Measurements from ENCODE around the gene MAT2A.

Gene MAT2A

DNA sequence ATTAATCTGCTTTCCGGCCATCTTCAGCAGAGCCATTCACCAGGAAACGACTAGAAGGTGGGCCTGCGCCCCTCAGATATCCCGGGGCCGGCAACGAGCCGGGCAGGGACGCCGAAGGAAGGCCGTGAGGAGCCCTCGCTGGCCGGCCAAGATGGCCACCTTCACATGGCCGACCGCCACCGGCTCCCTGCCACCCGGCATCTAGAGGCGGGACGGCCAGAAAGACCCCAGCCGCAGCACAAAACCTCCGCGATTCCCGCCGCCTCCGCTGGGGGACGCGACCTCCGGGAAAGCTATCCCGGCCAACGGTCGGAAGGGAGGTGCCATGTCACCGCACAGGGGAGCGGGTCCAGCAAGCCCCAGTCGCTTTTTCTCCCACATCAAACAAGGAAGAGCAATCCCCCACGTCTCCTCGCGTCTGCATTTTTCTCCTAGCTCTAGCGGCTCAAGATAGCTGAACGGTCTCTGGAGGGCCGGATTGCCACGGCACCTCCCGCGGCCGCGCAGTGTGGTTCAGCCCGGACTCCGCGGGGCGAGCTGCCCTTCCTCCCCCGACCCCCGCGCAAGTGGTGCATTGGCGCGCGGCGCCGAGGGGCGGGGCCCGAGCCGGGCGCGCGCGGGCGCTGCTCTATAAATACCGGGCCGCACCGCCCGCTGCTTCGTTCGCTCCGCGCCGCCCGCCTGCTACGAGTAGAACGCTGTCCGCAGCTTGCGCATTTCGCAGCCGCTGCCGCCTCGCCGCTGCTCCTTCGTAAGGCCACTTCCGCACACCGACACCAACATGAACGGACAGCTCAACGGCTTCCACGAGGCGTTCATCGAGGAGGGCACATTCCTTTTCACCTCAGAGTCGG lies at the start of gene MAT2A:
Gene MAT2A, plus strand, starts transcription at position 662 of the 854 bp plus-strand sequence. Its CDS starts 120 bp downstream, at position 782.
- peak; percentile 98 for DNase-seq

- DNase-seq, result no peak
These were observed 47.9 kb upstream of the MAT2A start for GRCh38 chr2:85490861-85491755.

DNA sequence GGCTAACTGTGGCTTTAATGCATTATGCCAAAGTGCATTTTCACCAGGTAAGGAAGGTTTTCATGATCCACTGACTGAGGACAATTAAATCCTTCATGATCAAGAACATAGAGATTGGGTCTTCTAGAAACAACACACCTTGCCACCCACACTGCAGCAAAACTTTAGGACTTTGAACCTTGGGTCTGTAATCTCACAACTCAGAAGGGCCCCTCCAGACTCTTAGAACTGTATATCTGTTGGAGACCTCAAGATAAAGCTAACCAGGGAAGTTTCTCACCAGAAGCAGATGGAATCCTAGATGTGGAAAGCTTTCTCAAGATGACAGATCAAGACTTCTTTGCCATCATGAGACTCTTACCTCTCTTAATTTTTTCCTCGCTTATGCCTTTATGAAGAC lies 42.5 kb upstream of the MAT2A start:
- DNase-seq, result no peak

GRCh38 chr2:85497944-85498630 lies 40.9 kb upstream of the MAT2A start:
- DNase-seq, result no peak

DNA sequence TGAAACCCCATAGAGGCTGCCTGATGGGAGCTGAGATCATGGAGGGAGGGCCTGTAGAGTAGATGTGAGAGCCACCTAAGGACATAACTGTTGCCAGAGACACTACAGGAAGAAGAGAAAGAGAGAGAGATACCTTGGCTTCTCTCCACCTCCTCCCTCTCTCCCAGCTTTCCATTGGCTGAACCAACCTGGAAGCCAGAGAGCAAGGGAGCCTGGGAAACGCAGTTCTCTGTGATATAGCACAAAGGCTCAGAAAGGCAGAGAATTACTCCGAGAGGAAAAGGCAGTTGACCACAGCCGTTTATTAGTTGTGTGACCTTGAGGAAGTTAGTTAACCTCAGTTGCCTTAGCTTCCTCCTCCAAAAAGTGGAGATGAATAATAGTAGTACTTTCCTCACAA lies 37.7 kb upstream of the MAT2A start:
- no peak for DNase-seq

GRCh38 chr2:85502720-85503119 lies 36.2 kb upstream of the MAT2A start:
- DNase-seq, result no peak

DNA sequence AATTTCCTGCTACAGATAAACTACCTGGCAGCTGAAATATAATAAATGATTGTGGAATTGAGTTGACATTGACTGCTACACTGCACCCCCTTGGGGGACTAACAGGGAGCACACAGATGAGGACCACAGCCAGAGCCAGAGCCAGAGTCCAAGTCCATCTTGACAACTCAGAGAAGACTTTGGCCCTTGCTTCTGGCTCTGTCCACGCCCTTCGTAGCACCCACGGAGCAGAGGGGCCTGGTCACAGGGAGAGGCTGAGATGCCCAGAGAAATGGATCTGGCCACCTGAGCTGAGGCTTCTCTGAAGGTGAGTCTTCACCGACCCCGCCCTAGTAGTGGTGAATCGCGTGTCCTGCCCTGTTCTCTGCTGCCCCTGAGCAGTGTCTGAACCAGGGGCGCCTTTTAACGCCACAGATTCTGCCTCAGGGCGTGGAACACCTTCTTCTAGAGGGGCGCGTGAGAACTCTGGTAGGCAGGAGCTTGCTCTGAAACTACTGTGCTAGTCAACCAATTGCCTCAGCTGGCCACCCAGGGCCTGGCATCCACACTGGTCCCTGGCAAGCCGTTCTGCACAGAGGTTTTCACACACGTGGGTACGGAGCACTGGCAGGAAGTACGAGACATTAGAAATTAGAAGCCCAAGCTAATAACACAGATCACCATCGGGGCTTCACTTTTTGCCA lies 35.7 kb upstream of the MAT2A start:
- no peak for DNase-seq

- no peak for DNase-seq
These were observed 34.9 kb upstream of the MAT2A start for GRCh38 chr2:85503851-85504777.

GRCh38 chr2:85504778-85505261 lies 34.1 kb upstream of the MAT2A start:
- peak; percentile 59 for DNase-seq

DNA sequence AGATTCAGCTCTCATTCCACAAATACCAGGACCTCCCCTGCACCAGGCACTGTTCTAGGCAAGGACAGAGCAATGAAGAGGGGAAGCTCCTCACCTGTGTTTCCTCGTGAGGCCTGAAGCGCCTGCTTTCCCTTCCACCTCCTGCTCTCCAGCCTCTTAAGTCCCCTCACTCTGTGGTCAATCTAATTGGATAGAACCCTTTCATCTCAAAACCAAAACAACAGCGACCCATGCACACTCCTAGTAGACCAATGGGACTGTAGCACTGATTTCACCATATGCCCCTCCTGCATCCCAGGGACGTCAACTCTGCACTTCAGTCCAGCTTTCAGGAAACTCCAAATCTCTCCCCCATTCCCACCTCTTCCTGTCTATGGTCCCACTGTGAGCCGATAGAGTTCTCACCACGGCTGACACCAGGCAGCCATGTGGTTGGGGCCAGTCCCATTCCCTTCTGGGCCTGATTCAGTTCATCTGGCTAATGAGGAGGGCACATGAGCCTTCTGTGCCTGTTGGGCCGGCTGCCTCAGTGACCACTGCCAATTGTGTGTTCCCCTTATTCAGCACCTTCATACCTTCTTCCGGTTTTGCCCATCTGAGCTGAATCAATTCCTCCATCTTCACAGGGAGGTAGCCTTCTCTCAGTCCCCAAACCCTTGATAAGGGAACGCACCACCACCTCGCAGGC lies 33.3 kb upstream of the MAT2A start:
- DNase-seq, result no peak

DNA sequence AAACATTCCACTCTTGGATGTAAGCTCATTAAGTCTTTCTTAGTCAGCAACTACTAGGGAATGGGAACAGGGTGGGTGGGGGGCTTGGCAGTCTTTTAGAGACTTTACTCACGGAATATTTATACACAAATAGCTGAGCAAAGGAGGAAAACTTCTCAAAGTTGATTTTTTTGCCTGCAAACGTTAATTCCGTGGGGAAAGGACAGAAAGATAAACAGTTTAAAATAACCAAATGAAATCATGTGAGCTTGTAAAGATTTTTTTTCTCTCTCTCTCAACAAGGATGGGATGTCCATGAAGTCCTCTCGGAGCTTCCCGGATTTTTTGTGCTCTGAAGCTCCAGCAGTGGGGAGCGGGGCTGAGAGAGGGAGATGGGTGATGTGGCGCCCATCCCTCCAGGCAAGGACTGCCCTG lies 32.2 kb upstream of the MAT2A start:
- DNase-seq, result no peak

DNA sequence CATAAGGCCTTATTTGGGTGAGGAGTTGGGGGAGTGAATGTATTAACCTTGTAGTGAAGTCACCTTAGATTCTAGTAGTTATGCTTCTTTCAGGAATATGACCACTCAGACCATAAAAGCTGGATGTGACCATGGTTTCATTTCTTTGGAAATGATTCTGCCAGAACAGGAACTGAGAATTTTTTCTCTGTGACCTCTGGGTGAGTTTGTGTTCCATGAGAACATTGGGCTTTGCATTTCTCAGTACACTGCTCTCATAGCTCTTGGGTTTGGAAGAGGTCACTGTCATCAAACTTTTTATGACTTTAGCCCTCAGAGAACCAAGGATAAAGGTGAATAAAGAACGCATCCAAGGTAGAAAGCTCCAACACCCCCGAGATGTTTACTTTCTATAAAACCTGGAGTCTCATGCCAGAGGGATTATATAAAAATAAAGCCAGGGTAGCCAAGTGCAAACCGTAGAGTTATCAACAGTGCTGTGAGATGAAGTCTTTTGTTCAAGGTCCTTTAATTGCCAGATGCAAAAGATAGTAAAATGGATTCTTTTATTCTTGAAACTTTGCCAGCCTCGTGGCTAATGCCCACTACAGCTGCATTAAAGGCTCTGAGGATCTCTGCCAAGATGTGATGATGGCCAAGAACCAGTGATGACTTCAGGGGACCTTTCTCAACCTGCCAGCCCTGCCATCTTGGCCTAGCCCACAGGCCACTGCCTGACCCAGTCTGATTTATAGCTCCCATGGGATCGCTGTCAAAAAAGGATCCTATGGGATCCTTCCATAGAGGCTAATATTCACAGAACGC lies 27.8 kb upstream of the MAT2A start:
- DNase-seq, result no peak

- no peak for DNase-seq
These were observed 24.6 kb upstream of the MAT2A start for GRCh38 chr2:85514323-85514722.

DNA sequence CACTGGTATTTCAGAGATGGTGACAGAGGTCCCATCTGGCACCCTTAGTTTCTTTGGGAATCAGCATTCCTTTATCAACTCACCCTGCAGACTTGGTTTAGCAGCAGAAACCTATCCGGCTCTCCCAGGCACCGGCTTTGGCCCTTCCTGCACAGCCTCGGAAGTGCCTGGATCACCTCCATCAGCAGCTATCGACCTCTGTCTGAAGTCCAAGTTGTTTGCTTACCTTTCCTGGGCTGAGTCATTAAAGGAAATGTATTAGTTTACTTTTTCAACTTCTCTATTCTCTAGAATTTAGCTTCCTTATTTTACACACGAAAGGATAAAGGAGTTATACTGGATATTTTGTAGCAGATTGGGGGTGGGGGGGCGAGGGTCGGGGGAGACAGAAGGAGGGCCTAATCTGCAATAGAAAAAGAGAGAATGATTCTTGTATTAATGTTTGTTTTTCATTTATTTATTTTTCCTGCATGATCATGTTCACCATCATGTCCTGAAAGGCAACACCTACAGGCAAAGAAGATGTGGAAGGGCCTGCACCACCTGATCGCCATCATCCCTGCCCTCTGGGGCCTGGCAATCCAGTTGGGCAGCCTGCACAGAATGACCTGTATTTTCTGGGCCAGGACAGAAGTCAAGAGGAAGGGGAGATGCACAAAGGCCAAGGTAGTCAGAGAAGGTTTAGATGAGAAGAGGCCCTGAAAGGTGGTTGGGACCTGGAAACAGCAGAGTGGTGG lies 22.1 kb upstream of the MAT2A start:
- no peak for DNase-seq

DNA sequence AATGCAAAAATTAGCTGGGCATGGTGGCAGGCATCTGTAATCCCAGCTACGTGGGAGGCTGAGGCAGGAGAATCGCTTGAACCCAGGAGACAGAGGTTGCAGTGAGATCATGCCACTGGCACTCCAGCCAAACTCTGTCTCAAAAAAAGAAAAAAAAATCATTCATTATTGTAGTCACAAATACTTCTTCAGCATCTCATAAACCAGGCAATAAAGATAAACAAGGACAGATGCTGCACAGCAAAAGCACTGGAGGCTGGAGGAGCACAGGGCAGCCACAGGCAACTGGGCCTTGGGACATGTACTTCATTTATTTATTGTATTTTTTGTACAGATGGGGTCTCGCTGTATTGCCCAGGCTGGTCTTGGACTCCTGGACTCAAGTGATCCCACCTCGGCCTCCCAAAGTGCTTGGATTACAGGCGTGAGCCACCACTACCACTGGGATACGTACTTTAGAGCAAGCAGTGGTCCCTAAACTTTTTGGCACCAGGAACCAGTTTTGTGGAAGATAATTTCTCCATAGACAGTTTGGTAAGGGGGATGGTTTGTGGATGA lies 16.8 kb upstream of the MAT2A start:
- DNase-seq, result no peak

- DNase-seq, result no peak
These were observed 15.7 kb upstream of the MAT2A start for GRCh38 chr2:85523062-85523902.

DNA sequence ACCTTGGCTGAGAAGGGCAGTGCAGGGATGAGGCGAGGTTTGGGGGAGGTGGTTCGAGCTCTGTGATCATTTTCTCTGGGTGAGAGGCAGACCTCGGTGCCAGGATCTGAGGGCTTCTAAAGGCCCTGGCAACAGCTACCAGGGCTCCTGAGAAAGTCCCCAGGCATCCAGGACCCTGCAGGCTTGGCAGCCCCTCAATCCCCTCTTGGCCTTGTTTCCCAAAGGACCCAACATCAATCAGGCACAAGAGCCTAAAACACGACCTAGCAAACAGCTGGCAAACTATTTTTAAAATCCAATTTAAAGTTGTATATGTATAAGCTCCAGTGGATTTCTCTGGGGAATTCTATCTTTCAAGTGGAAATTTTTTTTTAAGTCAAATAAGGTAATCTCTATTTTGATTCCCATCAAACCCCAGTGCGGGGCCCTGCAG lies 15.0 kb upstream of the MAT2A start:
- DNase-seq, result no peak
